T-helper 2 cell (primary cell): ENCODE results near the gene CLEC1A.

ENCODE experiments used
- DNase-seq, 5 experiments: peaks; one replicate each; pipeline versions ENCODE4 v3.0.0 to v3.0.0-alpha.2; 2012 to 2022
- total RNA-seq, 2 donors: gene quantifications; one replicate each; lab custom pipeline; 2026; lab: John Stamatoyannopoulos, UW

CLEC1A gene
- 0 reads per million in 2 donors for total RNA-seq

GRCh38 chr12:10098791-10099190 lies at the start of gene CLEC1A:
TSS of gene CLEC1A (minus strand) at chr12:10098985. CDS start at chr12:10098922, 63 bp downstream.
- no peak for DNase-seq

- no peak for DNase-seq
Measured at GRCh38 chr12:10147714-10148403, 49.1 kb upstream of the CLEC1A start.

- DNase-seq = no peak
Measured at GRCh38 chr12:10142976-10143589, 44.3 kb upstream of the CLEC1A start.

- DNase-seq = peak in 3 of 5 experiments; percentile 1 to 68 (median 11)
Measured at GRCh38 chr12:10140001-10140400, 41.2 kb upstream of the CLEC1A start.

GRCh38 chr12:10136637-10137205 lies 37.9 kb upstream of the CLEC1A start:
- DNase-seq = no peak

- no peak for DNase-seq
Measured at GRCh38 chr12:10135126-10135525, 36.3 kb upstream of the CLEC1A start.

- no peak for DNase-seq
Measured at GRCh38 chr12:10132850-10133370, 34.1 kb upstream of the CLEC1A start.

GRCh38 chr12:10131111-10131690 lies 32.4 kb upstream of the CLEC1A start:
- no peak for DNase-seq

GRCh38 chr12:10130042-10130441 lies 31.3 kb upstream of the CLEC1A start, which contains the start of gene CLEC7A:
TSS of gene CLEC7A (minus strand) at chr12:10130199. CDS start at chr12:10130082, 117 bp downstream.
- peak in 1 of 5 experiments; percentile 68 for DNase-seq

- DNase-seq = no peak
Measured at GRCh38 chr12:10128687-10129086, 29.9 kb upstream of the CLEC1A start.

GRCh38 chr12:10126413-10126812 lies 27.6 kb upstream of the CLEC1A start:
- DNase-seq = no peak

- no peak for DNase-seq
Measured at GRCh38 chr12:10122689-10123088, 23.9 kb upstream of the CLEC1A start.

- DNase-seq = no peak
Measured at GRCh38 chr12:10121278-10121677, 22.5 kb upstream of the CLEC1A start.

GRCh38 chr12:10119066-10119465 lies 20.3 kb upstream of the CLEC1A start:
- DNase-seq = no peak

GRCh38 chr12:10115890-10116289 lies 17.1 kb upstream of the CLEC1A start:
- no peak for DNase-seq

GRCh38 chr12:10115311-10115710 lies 16.5 kb upstream of the CLEC1A start:
- DNase-seq = no peak

- DNase-seq = no peak
Measured at GRCh38 chr12:10113920-10114319, 15.1 kb upstream of the CLEC1A start.

GRCh38 chr12:10113075-10113474 lies 14.3 kb upstream of the CLEC1A start:
- no peak for DNase-seq

GRCh38 chr12:10111451-10111850 lies 12.7 kb upstream of the CLEC1A start:
- no peak for DNase-seq

- no peak for DNase-seq
Measured at GRCh38 chr12:10110256-10110844, 11.6 kb upstream of the CLEC1A start.

GRCh38 chr12:10102322-10102721 lies 3.5 kb upstream of the CLEC1A start:
- DNase-seq = no peak

- no peak for DNase-seq
Measured at GRCh38 chr12:10101648-10102220, 2.9 kb upstream of the CLEC1A start.
